GM12872 (cell line): ENCODE measurements around the gene FRMD4B.

ENCODE experiments used
- CTCF ChIP-seq: IDR thresholded peaks from 3 replicates; pipeline ENCODE4 v1.5.1; 2011; ENCODE audit warnings: low read depth, mild to moderate bottlenecking, low read length, moderate library complexity; ENCODE audit not compliant: insufficient read depth

Gene FRMD4B

GRCh38 chr3:69121513-69121912, 264.4 kb downstream of the FRMD4B start:
- TF ChIP-seq CTCF, result no peak

GRCh38 chr3:69120879-69121464, 264.9 kb downstream of the FRMD4B start:
- TF ChIP-seq CTCF, result peak; percentile 96
